Measurements from ENCODE around the gene PCDHB1.

- TF ChIP-seq EZH2 (IDR thresholded peaks at IDR 0.05; ENCODE audit: borderline replicate concordance, low read length) (no peak), CTCF (conservative IDR thresholded peaks at IDR 0.05 in 1 of 2, IDR thresholded peaks at IDR 0.05 in 1 of 2; ENCODE audit: extremely low read depth in 1 of 2, insufficient read depth in 1 of 2, low read depth in 1 of 2, low read length in 2 of 2) (peak; percentile 66 to 77)
Measured at GRCh38 chr5:141084487-141084989, 33.4 kb downstream of the PCDHB1 start.

All from mammary epithelial cell (primary cell).